ENCODE results near the gene RNF217.

GRCh38 chr6:124996411-124996810, 34.2 kb downstream of the RNF217 start:
- no peak for TF ChIP-seq CTCF (conservative IDR thresholded peaks at IDR 0.05)
- TF ChIP-seq EZH2 (IDR thresholded peaks at IDR 0.05; ENCODE audit: low read depth) = no peak

Measured in PC-9 (cell line).